Measurements from ENCODE around the gene SLC15A2. TPM values are rescaled to one million over a fixed set of nuclear protein-coding genes. Genes with fewer than 3 reads are reported as not detected.

Gene SLC15A2
- polyA plus RNA-seq, 4 donors = 0.34 to 2.6 (median 0.83) TPM

DNA sequence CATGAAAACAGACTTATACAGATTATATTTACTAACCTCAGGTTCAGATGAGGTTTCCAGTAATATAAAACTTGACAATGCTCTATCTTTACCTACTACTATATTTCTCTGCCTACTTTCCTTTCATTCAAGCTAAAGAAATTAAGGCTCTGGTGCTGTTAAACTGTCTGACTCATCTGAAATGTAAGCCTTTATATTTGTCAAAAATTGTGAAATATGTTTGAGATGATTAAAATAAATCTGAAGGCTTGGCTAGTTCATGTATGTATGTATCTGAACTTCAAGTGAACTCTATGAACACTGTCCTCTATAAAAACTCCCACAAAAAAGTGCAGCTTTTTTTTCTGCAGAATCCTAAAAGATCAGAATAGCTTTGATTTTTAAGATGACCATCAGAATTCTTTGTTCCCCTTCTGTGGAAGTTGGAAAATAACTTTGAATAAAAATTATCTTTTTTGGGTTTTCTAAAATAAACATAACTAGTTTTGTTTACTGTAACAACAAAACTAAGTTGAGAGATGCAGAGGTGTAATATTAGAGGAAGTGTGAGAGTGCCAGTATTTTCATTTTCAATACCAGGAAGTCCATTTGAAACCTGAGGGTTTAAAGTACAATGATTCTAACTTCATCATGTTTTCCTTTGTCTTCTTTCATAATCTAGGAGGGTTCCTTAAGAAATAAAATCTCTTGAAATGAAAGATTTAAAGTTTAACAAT, 85.7 kb downstream of the SLC15A2 start:
- H3K27me3 ChIP-seq (ENCODE audit: control insufficient read depth in 3 of 3, insufficient read depth in 3 of 3, low read length in 3 of 3) = no peaks in the 10 kb centered on the region
- peaks cover 0 to 4% (median 0%) of the 10 kb centered on the region in 3 donors for H3K4me1 ChIP-seq (ENCODE audit: control insufficient read depth in 3 of 3, insufficient read depth in 2 of 3, low read depth in 1 of 3, low read length in 2 of 3)
- H3K4me3 ChIP-seq (ENCODE audit: low read depth in 1 of 3, low read length in 3 of 3) = no peak overlapping the region
- FAIRE-seq (peak; percentile 89), DNase-seq (peak; percentile 27 to 58)
- H3K9me3 ChIP-seq (ENCODE audit: control insufficient read depth in 2 of 2, insufficient read depth in 1 of 2, low read depth in 1 of 2, low read length in 1 of 2) = peaks cover 0 to 9% of the 10 kb centered on the region in 2 donors
- no peaks in the 10 kb centered on the region for H3K36me3 ChIP-seq (ENCODE audit: control insufficient read depth in 3 of 3, insufficient read depth in 2 of 3, low read depth in 1 of 3, low read length in 3 of 3)
- H3K27ac ChIP-seq (ENCODE audit: low read depth in 1 of 3, low read length in 2 of 3) = peak overlapping the region in 1 of 3 donors; percentile 25

DNA sequence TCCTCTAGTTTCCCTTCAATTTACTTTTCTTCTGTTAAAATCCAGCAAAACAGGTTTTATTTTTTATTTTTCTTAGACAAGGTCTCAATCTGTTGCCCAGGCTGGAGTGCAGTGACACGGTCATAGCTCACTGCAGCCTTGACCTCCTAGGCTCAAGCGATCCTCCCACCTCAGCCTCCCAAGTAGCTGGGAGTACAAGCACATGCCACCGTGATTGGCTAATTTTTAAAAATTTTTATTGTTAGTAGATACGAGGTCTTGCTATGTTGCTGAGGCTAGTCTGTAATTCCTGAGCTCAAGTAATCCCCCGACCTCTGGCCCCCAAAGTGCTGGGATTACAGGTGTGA, 86.2 kb downstream of the SLC15A2 start:
- Histone ChIP-seq H3K27ac (ENCODE audit: low read depth in 1 of 3, low read length in 2 of 3) (peak overlapping the region in 2 of 3 donors; percentile 25 to 54), H3K27me3 (ENCODE audit: control insufficient read depth in 3 of 3, insufficient read depth in 3 of 3, low read length in 3 of 3) (no peaks in the 10 kb centered on the region), H3K4me3 (ENCODE audit: low read depth in 1 of 3, low read length in 3 of 3) (no peak overlapping the region), H3K9me3 (ENCODE audit: control insufficient read depth in 2 of 2, insufficient read depth in 1 of 2, low read depth in 1 of 2, low read length in 1 of 2) (peaks cover 0 to 9% of the 10 kb centered on the region in 2 donors), H3K36me3 (ENCODE audit: control insufficient read depth in 3 of 3, insufficient read depth in 2 of 3, low read depth in 1 of 3, low read length in 3 of 3) (no peaks in the 10 kb centered on the region), H3K4me1 (ENCODE audit: control insufficient read depth in 3 of 3, insufficient read depth in 2 of 3, low read depth in 1 of 3, low read length in 2 of 3) (peaks cover 0 to 4% (median 0%) of the 10 kb centered on the region in 3 donors)
- WGBS, 3 donors = 47 to 76% (median 52%) methylated on average over 5 of the region's 5 CpGs
- FAIRE-seq (no peak), DNase-seq (no peak)

DNA sequence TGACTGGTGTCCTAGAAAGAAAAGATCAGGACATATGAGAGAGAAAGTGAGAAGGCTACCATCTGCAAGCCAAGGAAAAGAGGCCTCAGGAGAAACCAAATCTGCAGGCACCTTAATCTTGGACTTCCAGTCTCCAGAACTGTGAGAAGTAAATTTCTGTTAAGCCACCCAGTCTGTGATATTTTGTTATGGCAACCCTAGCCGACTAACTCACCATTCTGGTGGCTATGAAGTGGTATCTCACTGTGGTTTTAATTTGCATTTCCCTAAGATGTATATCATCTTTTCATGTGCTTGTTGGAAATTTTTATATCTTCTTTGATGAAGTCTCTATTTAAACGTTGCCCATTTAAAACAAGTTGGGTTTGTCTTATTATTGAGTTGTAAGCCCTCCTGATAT, 87.3 kb downstream of the SLC15A2 start:
- Histone ChIP-seq H3K36me3 (ENCODE audit: control insufficient read depth in 3 of 3, insufficient read depth in 2 of 3, low read depth in 1 of 3, low read length in 3 of 3) (peaks cover 0 to 2% (median 0%) of the 10 kb centered on the region in 3 donors), H3K4me1 (ENCODE audit: control insufficient read depth in 3 of 3, insufficient read depth in 2 of 3, low read depth in 1 of 3, low read length in 2 of 3) (peaks cover 0 to 4% (median 0%) of the 10 kb centered on the region in 3 donors), H3K4me3 (ENCODE audit: low read depth in 1 of 3, low read length in 3 of 3) (no peak overlapping the region), H3K9me3 (ENCODE audit: control insufficient read depth in 2 of 2, insufficient read depth in 1 of 2, low read depth in 1 of 2, low read length in 1 of 2) (peaks cover 0 to 9% of the 10 kb centered on the region in 2 donors), H3K27me3 (ENCODE audit: control insufficient read depth in 3 of 3, insufficient read depth in 3 of 3, low read length in 3 of 3) (no peaks in the 10 kb centered on the region), H3K27ac (ENCODE audit: low read depth in 1 of 3, low read length in 2 of 3) (no peak overlapping the region)
- WGBS, 3 donors = 69 to 81% (median 72%) methylated on average over 2 of the region's 2 CpGs
- FAIRE-seq (no peak), DNase-seq (no peak)

DNA sequence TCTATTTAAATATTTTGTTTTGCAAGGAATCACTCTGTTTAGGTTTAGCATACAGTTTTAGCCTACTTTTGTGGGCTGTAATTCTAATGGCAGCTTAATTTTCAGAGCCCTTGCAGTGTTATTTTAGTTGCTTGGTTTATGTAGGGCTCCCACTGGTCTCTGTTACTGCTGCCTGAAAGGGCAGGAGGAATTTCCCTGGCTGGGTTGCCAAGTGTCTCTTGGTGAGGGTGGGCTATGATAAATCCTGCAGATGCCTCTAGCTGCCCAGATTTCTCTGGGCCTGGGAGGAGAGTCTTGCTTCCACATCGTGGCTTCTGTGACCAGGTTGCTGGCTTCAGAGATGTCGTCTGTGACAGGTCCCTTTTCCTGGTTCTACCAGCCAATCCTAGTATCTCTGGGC, 91.6 kb downstream of the SLC15A2 start:
- Histone ChIP-seq H3K4me1 (ENCODE audit: control insufficient read depth in 3 of 3, insufficient read depth in 2 of 3, low read depth in 1 of 3, low read length in 2 of 3) (no peaks in the 10 kb centered on the region), H3K9me3 (ENCODE audit: control insufficient read depth in 2 of 2, insufficient read depth in 1 of 2, low read depth in 1 of 2, low read length in 1 of 2) (peaks cover 0 to 6% of the 10 kb centered on the region in 2 donors), H3K27me3 (ENCODE audit: control insufficient read depth in 3 of 3, insufficient read depth in 3 of 3, low read length in 3 of 3) (no peaks in the 10 kb centered on the region), H3K27ac (ENCODE audit: low read depth in 1 of 3, low read length in 2 of 3) (no peak overlapping the region), H3K4me3 (ENCODE audit: low read depth in 1 of 3, low read length in 3 of 3) (no peak overlapping the region), H3K36me3 (ENCODE audit: control insufficient read depth in 3 of 3, insufficient read depth in 2 of 3, low read depth in 1 of 3, low read length in 3 of 3) (peaks cover 0 to 5% (median 0%) of the 10 kb centered on the region in 3 donors)
- no peak for FAIRE-seq
- WGBS, 3 donors = 68 to 90% (median 86%) methylated on average over 2 of the region's 2 CpGs
- no peak for DNase-seq

DNA sequence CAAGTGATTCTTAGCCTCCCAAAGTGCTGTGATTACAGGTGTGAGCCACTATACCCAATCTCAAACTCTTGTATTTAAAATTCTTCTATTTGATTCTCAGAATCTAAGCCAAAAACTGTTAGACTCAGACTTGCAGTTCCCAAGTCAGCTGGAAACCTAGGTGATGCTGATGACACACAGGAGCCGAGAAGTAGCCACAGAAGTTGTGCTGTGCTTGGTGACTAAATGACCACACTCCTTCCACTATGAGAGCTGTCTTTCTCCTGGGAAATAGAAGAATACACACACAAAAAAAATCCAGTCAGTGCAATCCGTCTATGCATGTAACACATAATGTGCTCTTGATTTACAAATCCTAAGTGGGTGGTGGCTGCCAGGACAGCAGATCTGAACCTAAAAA, 93.9 kb downstream of the SLC15A2 start:
- no peak overlapping the region for H3K27ac ChIP-seq (ENCODE audit: low read depth in 1 of 3, low read length in 2 of 3)
- FAIRE-seq = no peak
- peaks cover 0 to 2% of the 10 kb centered on the region in 2 donors for H3K9me3 ChIP-seq (ENCODE audit: control insufficient read depth in 2 of 2, insufficient read depth in 1 of 2, low read depth in 1 of 2, low read length in 1 of 2)
- DNase-seq = no peak
- peaks cover 0 to 11% (median 0%) of the 10 kb centered on the region in 3 donors for H3K36me3 ChIP-seq (ENCODE audit: control insufficient read depth in 3 of 3, insufficient read depth in 2 of 3, low read depth in 1 of 3, low read length in 3 of 3)
- no peaks in the 10 kb centered on the region for H3K4me1 ChIP-seq (ENCODE audit: control insufficient read depth in 3 of 3, insufficient read depth in 2 of 3, low read depth in 1 of 3, low read length in 2 of 3)
- no peaks in the 10 kb centered on the region for H3K27me3 ChIP-seq (ENCODE audit: control insufficient read depth in 3 of 3, insufficient read depth in 3 of 3, low read length in 3 of 3)
- H3K4me3 ChIP-seq (ENCODE audit: low read depth in 1 of 3, low read length in 3 of 3) = no peak overlapping the region
- 79 to 85% (median 81%) methylated on average over 2 of the region's 2 CpGs for WGBS, 3 donors

DNA sequence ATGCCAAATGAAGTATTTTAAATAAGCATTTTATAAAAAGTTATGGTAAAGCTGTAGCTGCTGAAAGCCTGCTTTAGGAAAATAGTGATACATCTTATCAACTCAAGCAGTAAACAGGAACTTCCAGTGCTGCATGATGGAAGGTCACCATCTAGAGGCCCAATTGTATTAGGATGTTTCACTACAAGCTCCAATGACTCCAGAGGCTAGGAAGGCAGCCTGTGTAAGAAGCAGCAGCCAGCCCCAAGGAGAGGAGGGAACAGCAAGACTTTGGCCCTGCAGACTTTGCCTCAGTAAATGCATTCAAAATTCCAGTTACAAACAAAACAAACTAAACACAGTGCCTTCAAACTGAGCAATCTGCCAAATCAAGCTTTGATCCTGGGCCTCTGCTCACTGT, 95.7 kb downstream of the SLC15A2 start:
- Histone ChIP-seq H3K27me3 (ENCODE audit: control insufficient read depth in 3 of 3, insufficient read depth in 3 of 3, low read length in 3 of 3) (no peaks in the 10 kb centered on the region), H3K4me3 (ENCODE audit: low read depth in 1 of 3, low read length in 3 of 3) (no peak overlapping the region), H3K9me3 (ENCODE audit: control insufficient read depth in 2 of 2, insufficient read depth in 1 of 2, low read depth in 1 of 2, low read length in 1 of 2) (no peaks in the 10 kb centered on the region), H3K4me1 (ENCODE audit: control insufficient read depth in 3 of 3, insufficient read depth in 2 of 3, low read depth in 1 of 3, low read length in 2 of 3) (no peaks in the 10 kb centered on the region), H3K27ac (ENCODE audit: low read depth in 1 of 3, low read length in 2 of 3) (no peak overlapping the region), H3K36me3 (ENCODE audit: control insufficient read depth in 3 of 3, insufficient read depth in 2 of 3, low read depth in 1 of 3, low read length in 3 of 3) (peaks cover 0 to 24% (median 0%) of the 10 kb centered on the region in 3 donors)
- DNase-seq = peak in 1 of 2 donors; percentile 41
- FAIRE-seq = no peak

DNA sequence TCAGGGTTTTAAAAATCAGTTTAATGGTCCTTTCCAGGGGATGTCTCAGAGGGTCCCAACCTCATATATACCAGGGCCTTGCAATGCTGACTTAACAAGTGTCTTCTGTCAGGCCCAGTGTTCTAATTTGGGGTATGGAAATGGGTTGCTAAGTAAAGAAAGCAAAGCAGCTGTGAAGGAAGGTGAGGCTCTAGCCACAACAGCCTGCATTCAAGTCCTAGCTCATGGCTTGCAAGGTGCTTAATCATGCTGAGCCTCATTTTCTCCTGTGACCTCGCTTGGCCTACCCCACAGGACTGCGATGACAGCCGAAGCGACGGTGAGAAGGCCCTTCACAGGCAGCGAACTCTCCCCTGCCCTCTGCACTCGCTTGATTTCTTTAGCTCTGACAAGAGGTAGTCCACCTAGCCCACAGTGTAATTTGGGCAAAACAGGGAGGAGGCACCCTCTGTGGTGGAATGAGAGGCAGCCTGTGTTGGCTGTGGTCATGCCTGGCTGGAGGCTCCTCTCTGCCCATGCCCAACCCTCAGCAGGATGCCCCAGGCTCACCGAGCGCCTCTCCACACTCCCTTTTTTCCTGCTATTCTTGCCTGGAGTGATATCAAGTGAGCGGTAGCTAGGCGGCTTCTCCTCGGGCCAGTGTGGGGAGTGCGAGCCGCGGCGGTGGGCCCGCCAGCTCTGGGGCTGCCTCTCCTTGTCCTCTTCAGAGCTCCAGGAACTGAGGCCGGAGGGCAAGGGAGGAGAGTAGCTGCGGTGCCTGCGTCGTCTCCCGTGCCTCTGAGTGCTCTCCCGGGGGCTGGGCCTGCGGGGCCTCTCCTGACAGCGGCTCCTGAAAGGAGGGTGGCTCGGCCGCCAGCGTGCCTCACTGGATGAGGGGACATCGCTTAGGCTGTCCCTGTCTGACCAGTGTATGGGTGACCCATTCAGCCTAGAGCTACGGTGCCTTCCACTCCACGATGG, 98.7 kb downstream of the SLC15A2 start:
- H3K36me3 ChIP-seq (ENCODE audit: control insufficient read depth in 3 of 3, insufficient read depth in 2 of 3, low read depth in 1 of 3, low read length in 3 of 3) = peaks cover 0 to 25% (median 0%) of the 10 kb centered on the region in 3 donors
- H3K27ac ChIP-seq (ENCODE audit: low read depth in 1 of 3, low read length in 2 of 3) = peak overlapping the region in 1 of 3 donors; percentile 52
- DNase-seq (no peak), FAIRE-seq (no peak)
- no peaks in the 10 kb centered on the region for H3K4me1 ChIP-seq (ENCODE audit: control insufficient read depth in 3 of 3, insufficient read depth in 2 of 3, low read depth in 1 of 3, low read length in 2 of 3)
- 94 to 95% (median 94%) methylated on average over 31 of the region's 31 CpGs for WGBS, 3 donors
- H3K4me3 ChIP-seq (ENCODE audit: low read depth in 1 of 3, low read length in 3 of 3) = no peak overlapping the region
- no peaks in the 10 kb centered on the region for H3K9me3 ChIP-seq (ENCODE audit: control insufficient read depth in 2 of 2, insufficient read depth in 1 of 2, low read depth in 1 of 2, low read length in 1 of 2)
- no peaks in the 10 kb centered on the region for H3K27me3 ChIP-seq (ENCODE audit: control insufficient read depth in 3 of 3, insufficient read depth in 3 of 3, low read length in 3 of 3)
